Adrenal gland (tissue), 12 donors: Measurements from ENCODE around the gene CRIP1. TPM values are rescaled to one million over a fixed set of nuclear protein-coding genes. Genes with fewer than 3 reads are reported as not detected.

ENCODE experiments used
- DNase-seq, 7 donors: peaks; one replicate each; pipeline ENCODE4 v3.0.0-alpha.2; 2019 to 2020
- H3K27ac ChIP-seq, 5 donors: fragments of 200-600 bp; sonication (generic) in 4 of 5; 1 replicate in 3 of 5; 2 replicates in 2 of 5; pipeline versions ENCODE4 v1.5.1 to v1.8.0; 2016 to 2020; ENCODE audit warnings: mild to moderate bottlenecking in 1 of 5
- H3K27me3 ChIP-seq: fragments of 200-600 bp; 2 replicates; pipeline ENCODE4 v1.8.0; 2021
- H3K36me3 ChIP-seq, 2 donors: fragments of 200-600 bp; replicated peaks in 1 of 2; 1 replicate in 1 of 2; 2 replicates in 1 of 2; pipeline versions ENCODE4 v1.5.1 to v1.8.0; 2018 to 2022
- H3K4me1 ChIP-seq, 2 donors: fragments of 200-600 bp; replicated peaks in 1 of 2; 1 replicate in 1 of 2; 2 replicates in 1 of 2; pipeline versions ENCODE4 v1.5.1 to v1.8.0; 2018 to 2021
- H3K4me3 ChIP-seq, 4 donors: fragments of 200-600 bp; sonication (generic) in 3 of 4; one replicate each; pipeline ENCODE4 v1.5.1; 2016 to 2018
- H3K9me3 ChIP-seq, 3 donors: fragments of 200-600 bp; sonication (generic) in 1 of 3; replicated peaks in 1 of 3; 1 replicate in 2 of 3; 2 replicates in 1 of 3; pipeline versions ENCODE4 v1.5.1 to v1.8.0; 2016 to 2021
- CTCF ChIP-seq, 6 experiments: fragments of 450-650 bp in 4 of 6; fragments of 200-600 bp in 2 of 6; sonication (generic) in 1 of 6; IDR thresholded peaks; 1 replicate in 5 of 6; 2 replicates in 1 of 6; pipeline versions ENCODE4 v1.5.1 to v1.8.0; 2016 to 2021; ENCODE audit warnings: antibody characterized with exemption in 6 of 6, mild to moderate bottlenecking in 2 of 6, moderate library complexity in 1 of 6
- POLR2A ChIP-seq, 2 donors: fragments of 450-650 bp; IDR thresholded peaks; one replicate each; pipeline ENCODE4 v1.6.1; 2017; ENCODE audit warnings: antibody characterized with exemption in 2 of 2, mild to moderate bottlenecking in 2 of 2, moderate library complexity in 1 of 2
- WGBS, 4 donors: extraction: QIAGEN DNeasy Blood & Tissue Kit in 2 of 4; methylation state at CpG; one replicate each; pipeline versions ENCODE4 v1.1.5 to v1.1.7; 2013 to 2017; 5-methylcytosine and 5-hydroxymethylcytosine counted together
- intact Hi-C, 2 donors: fragments of 100-400 bp; cut with DNase I; formaldehyde crosslinking; loops; one replicate each; pipeline versions ENCODE4 v1.14.1 to v1.15.0; 2022 to 2023
- polyA plus RNA-seq, 3 donors: library from polyadenylated mRNA; stranded (reverse); fragments of 200-250 nt in 2 of 3; fragments of 350-450 nt in 1 of 3; fragmentation: Illumina TruSeq in 1 of 3; extraction: RNeasy Lipid Tissue Mini Kit (QIAGEN cat#74804) in 1 of 3; gene quantifications; one replicate each; pipeline ENCODE4 v1.2.3, GENCODE V29; 2013 to 2014
- total RNA-seq, 9 donors: library from RNA; depleted of rRNA in 4 of 9; stranded (reverse); fragments of >200 nt in 4 of 9; fragments of 120-200 nt in 1 of 9; fragmentation: NEBNext Ultra II Directional in 1 of 9; extraction: Animal tissue kit (Norgen Biotek cat#: 25700) in 1 of 9; gene quantifications; one replicate each; pipeline versions ENCODE4 v1.1.0 to v1.2.4, GENCODE V29; 2013 to 2023
- donor health status: healthy with polysubstance abuse.
- donor health status: Bipolar disorder and iron deficiency.
- donor health status: DM: yes; HTN: yes; CAD: no.
- donor health status: DM: no; HTN: no; CAD: no.
- donor health status: DM: no; HTN: no; CAD: no.
- donor health status: DM: yes; HTN: yes; CAD: no.

Gene CRIP1
- total and polyA plus RNA-seq, 12 donors = 1.9 to 157 (median 9.3) TPM

GRCh38 chr14:105486974-105487448, 325 bp downstream of the CRIP1 start:
- no peak for DNase-seq
- no peaks in the 10 kb centered on the region for H3K36me3 ChIP-seq
- peak overlapping the region in 2 of 4 donors; percentile 3 to 44 for H3K4me3 ChIP-seq
- peaks cover 13 to 42% of the 10 kb centered on the region in 2 donors for H3K4me1 ChIP-seq
- peaks cover 11% of the 10 kb centered on the region for H3K27me3 ChIP-seq
- H3K27ac ChIP-seq = peak overlapping the region in 2 of 5 donors; percentile 6 to 44
- intact Hi-C loops = loop anchor here (5.0 kb wide), 2 partner anchors 40 to 115 kb away; no protein-coding TSS in a partner anchor
- no peaks in the 10 kb centered on the region for H3K9me3 ChIP-seq
- 1 to 2% (median 1%) methylated on average over 20 to 45 of the region's 45 CpGs; no CpG with 5 or more reads in 1 of the 4 donors for WGBS, 4 donors
- TF ChIP-seq CTCF (IDR thresholded peaks at IDR 0.05) (no peak), POLR2A (IDR thresholded peaks at IDR 0.05) (no peak)

GRCh38 chr14:105487449-105487985, 831 bp downstream of the CRIP1 start:
- peak overlapping the region in 2 of 5 donors; percentile 2 to 44 for H3K27ac ChIP-seq
- H3K27me3 ChIP-seq = peaks cover 11% of the 10 kb centered on the region
- no peak for DNase-seq
- 0 to 23% (median 3%) methylated on average over 8 to 48 of the region's 48 CpGs for WGBS, 4 donors
- no peaks in the 10 kb centered on the region for H3K36me3 ChIP-seq
- peaks cover 8 to 37% of the 10 kb centered on the region in 2 donors for H3K4me1 ChIP-seq
- no peaks in the 10 kb centered on the region for H3K9me3 ChIP-seq
- intact Hi-C loops = loop anchor here (5.0 kb wide), 2 partner anchors 40 to 115 kb away; no protein-coding TSS in a partner anchor
- TF ChIP-seq POLR2A (IDR thresholded peaks at IDR 0.05) (no peak), CTCF (IDR thresholded peaks at IDR 0.05) (no peak)
- peak overlapping the region in 2 of 4 donors; percentile 3 to 44 for H3K4me3 ChIP-seq

- Histone ChIP-seq H3K4me1 (peaks cover 7 to 35% of the 10 kb centered on the region in 2 donors), H3K27ac (peak overlapping the region in 2 of 5 donors; percentile 2 to 44)
- intact Hi-C loops = loop anchor here (5.0 kb wide), 2 partner anchors 41 to 116 kb away; no protein-coding TSS in a partner anchor
Observed at GRCh38 chr14:105487986-105488777, 1.5 kb downstream of the CRIP1 start.

More at GRCh38 chr14:105487986-105488777, 1.5 kb downstream of the CRIP1 start:
- H3K36me3 ChIP-seq = no peaks in the 10 kb centered on the region
- peaks cover 11% of the 10 kb centered on the region for H3K27me3 ChIP-seq
- WGBS, 4 donors = 64 to 85% (median 70%) methylated on average over 12 to 26 of the region's 26 CpGs
- H3K9me3 ChIP-seq = no peaks in the 10 kb centered on the region
- no peak for DNase-seq
- H3K4me3 ChIP-seq = peak overlapping the region in 1 of 4 donors; percentile 44
- TF ChIP-seq CTCF (IDR thresholded peaks at IDR 0.05) = no peak
- TF ChIP-seq POLR2A (IDR thresholded peaks at IDR 0.05) = no peak
